Stimulated activated memory B cell treated with anti-CD40 and anti-IgM and Interleukin-4, amounts not matched to agents 10 μg/mL and 1 μg/mL and 100 μg/mL, for 72 hours (primary cell): ENCODE data around the gene CRTC3.
"Not testable (repeated sequence)": the region's sequence is repeated elsewhere in the genome, so short reads cannot be mapped to it uniquely, and the experiment has no call there.

ENCODE experiments used
- ATAC-seq: fragments of 150-1000 bp; cut with Tn5 transposase; 2 replicates; pipeline ENCODE4 v1.10.0; 2021
- H3K27ac Mint-ChIP-seq: one replicate; pipeline ENCODE4 v1.8.0; 2022; ENCODE audit warnings: mild to moderate bottlenecking, mixed read lengths
- H3K27me3 Mint-ChIP-seq: one replicate; pipeline ENCODE4 v1.8.0; 2022; ENCODE audit warnings: mixed read lengths
- H3K36me3 Mint-ChIP-seq: one replicate; pipeline ENCODE4 v1.8.0; 2022; ENCODE audit warnings: mixed read lengths
- H3K4me1 Mint-ChIP-seq: one replicate; pipeline ENCODE4 v1.8.0; 2022; ENCODE audit warnings: mixed read lengths
- H3K4me3 Mint-ChIP-seq: one replicate; pipeline ENCODE4 v1.8.0; 2022; ENCODE audit warnings: mild to moderate bottlenecking, moderate library complexity, mixed read lengths
- H3K9me3 Mint-ChIP-seq: one replicate; pipeline ENCODE4 v1.8.0; 2022; ENCODE audit warnings: mixed read lengths

CRTC3 gene

DNA sequence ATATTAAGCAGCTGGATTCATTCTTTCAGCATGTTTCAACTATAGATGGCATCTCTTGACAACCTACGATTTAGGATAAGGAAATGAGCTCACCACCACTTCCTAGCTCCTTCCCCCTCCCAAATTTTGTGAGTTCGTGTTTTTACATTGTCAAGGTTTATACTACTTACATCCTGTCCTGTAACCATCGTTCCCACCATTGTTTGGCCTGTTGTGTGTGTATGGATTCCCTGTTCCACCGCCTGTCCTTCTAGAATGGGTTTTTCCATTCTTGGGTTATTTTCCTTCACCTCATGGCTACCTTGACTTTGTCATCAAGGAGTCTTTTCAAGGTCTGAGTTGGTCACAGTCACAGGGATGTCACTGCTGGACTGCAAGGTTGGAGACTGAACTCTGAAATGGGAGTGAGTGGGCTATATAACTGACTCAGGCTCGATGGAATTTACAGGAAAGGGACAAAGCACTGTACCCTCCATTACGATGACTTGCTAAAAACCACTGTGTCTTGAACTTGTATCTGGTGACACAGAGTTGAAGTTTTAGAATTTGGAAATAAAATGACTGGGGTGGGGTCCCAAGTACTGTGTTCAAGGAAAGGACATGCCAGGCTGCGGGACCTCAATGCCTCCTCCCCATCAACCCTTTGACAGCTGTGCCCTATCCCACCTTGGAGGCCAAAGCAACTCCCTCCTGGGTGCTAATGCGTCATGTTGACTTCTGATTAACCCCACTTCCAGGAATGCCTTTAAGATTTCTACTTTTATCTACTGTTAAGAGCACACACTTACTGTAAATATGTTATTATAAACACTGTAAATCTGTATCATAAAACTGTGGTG, 120.6 kb downstream of the CRTC3 start:
- H3K27ac Mint-ChIP-seq: no peak overlapping the region
- no peak for ATAC-seq

DNA sequence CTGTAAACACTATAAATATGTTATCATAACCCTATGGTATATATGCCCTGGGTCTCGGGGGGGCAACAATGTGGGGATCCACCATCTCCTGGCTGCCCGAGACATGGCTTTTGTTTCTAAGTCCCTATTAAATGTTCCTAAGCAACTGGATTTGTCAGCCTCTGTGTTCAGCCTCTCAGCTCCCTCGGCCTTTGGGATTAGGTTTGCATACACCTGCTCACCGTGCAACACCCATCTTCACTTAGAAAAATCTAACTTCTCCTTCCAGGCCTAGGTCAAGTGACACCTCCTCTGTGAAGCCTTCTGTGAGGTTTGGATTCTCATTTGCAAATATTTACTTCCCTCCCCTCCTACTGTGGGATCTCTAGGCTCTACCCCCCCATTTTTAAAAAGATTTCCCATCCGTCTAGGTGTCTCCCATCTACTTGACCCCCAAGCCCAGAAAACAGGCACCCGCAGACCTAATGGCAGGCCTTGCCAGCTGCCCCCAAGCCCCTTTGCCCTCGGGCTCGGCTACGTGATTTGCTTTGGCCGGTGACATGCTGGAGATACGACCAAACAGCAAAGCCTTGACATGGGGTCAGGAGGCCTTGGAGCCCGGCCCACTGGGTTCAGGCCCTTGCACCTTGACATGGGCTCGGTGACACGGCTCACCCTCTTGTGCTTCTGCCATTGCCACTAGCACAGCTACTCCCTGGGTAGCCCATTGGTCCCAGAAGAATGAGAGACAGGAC, 121.4 kb downstream of the CRTC3 start:
- Mint-ChIP-seq H3K4me1 (peaks cover 25% of the 10 kb centered on the region), H3K36me3 (no peaks in the 10 kb centered on the region), H3K4me3 (no peak overlapping the region), H3K27ac (no peak overlapping the region), H3K9me3 (no peaks in the 10 kb centered on the region), H3K27me3 (peaks cover 47% of the 10 kb centered on the region)
- ATAC-seq: no peak

More for the DNA sequence above, 120.6 kb downstream of the CRTC3 start:
- Mint-ChIP-seq H3K4me3 (no peak overlapping the region), H3K27me3 (peaks cover 40% of the 10 kb centered on the region), H3K36me3 (no peaks in the 10 kb centered on the region), H3K9me3 (no peaks in the 10 kb centered on the region), H3K4me1 (peaks cover 23% of the 10 kb centered on the region)

DNA sequence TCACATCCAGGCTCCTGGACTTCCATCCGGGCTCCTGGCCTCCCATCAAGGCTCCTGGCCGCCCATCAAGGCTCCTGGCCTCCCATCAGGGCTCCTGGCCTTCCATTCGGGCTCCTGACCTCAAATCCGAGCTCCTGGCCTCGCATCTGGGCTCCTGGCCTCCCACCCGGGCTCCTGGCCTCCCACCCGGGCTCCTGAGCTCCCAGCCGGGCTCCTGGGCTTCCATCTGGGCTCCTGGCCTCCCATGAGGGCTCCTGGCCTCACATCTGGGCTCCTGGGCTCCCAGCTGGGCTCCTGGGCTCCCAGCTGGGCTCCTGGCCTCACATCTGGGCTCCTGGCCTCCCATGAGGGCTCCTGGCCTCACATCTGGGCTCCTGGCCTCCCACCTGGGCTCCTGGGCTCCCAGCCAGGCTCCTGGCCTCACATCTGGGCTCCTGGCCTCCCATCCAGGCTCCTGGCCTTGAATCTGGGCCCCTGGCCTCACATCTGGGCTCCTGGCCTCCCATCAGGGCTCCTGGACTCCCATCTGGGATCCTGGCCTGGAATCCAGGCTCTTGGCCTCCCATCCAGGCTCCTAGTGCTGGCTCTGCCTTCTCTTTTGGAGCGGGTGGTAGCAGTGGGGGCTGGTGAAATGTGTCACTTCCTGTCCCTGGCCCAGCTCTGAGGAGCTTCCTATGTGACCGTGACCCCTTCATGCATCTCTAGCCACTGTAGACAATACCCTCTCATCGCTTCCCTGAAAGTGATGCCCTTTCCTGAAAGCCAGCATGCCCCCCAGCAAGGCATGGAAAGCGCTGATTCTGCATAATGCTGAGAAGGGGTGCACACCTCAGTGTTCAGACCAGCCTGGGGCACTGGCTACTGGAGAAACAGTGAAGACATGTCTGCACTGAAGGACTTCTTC, 124.8 kb downstream of the CRTC3 start:
- no peak for ATAC-seq
- Mint-ChIP-seq H3K4me1 (peaks cover 49% of the 10 kb centered on the region), H3K36me3 (no peaks in the 10 kb centered on the region), H3K4me3 (no peak overlapping the region), H3K9me3 (no peaks in the 10 kb centered on the region), H3K27ac (no peak overlapping the region), H3K27me3 (peaks cover 68% of the 10 kb centered on the region)

DNA sequence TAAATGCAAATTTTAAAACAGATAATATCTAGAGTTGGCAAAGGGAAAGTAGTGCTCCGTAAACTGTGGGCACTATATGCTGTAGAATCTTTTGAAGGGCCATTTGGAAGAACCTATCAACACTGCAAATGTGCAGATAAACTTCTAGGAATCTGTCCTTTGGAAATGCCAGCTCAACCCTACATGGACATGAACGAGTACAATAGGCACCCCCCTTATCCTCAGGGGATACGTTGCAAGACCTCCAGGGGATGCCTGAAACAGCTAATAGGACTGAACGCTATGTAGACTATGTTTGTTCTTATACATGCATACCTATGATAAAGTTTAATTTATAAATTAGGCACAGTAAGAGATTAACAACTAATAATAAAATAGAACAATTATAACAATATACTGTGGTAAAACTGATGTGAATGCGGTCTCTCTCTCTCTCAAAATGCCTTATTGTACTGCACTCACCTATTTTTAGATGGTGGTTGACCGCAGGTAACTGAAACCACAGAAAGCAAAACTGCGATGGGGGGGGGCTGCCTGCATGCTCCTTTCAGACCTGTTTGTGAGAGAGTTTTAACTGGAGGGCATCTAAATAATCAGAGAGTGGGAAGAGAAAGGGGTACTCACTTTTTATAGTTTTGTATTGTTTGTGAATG, 127.9 kb downstream of the CRTC3 start:
- Mint-ChIP-seq H3K27me3 (peaks cover 77% of the 10 kb centered on the region), H3K4me1 (peaks cover 70% of the 10 kb centered on the region), H3K4me3 (peak overlapping the region; percentile 43), H3K27ac (peak overlapping the region; percentile 40)
- H3K9me3 Mint-ChIP-seq, H3K36me3 Mint-ChIP-seq: not testable (repeated sequence)
- peak; percentile 67 for ATAC-seq

- Mint-ChIP-seq H3K4me1 (peaks cover 81% of the 10 kb centered on the region), H3K27ac (peak overlapping the region; percentile 79), H3K4me3 (peak overlapping the region; percentile 7), H3K9me3 (no peaks in the 10 kb centered on the region), H3K27me3 (peaks cover 78% of the 10 kb centered on the region), H3K36me3 (no peaks in the 10 kb centered on the region)
- no peak for ATAC-seq
These were observed 129.8 kb downstream of the CRTC3 start for GRCh38 chr15:90659481-90659880.

DNA sequence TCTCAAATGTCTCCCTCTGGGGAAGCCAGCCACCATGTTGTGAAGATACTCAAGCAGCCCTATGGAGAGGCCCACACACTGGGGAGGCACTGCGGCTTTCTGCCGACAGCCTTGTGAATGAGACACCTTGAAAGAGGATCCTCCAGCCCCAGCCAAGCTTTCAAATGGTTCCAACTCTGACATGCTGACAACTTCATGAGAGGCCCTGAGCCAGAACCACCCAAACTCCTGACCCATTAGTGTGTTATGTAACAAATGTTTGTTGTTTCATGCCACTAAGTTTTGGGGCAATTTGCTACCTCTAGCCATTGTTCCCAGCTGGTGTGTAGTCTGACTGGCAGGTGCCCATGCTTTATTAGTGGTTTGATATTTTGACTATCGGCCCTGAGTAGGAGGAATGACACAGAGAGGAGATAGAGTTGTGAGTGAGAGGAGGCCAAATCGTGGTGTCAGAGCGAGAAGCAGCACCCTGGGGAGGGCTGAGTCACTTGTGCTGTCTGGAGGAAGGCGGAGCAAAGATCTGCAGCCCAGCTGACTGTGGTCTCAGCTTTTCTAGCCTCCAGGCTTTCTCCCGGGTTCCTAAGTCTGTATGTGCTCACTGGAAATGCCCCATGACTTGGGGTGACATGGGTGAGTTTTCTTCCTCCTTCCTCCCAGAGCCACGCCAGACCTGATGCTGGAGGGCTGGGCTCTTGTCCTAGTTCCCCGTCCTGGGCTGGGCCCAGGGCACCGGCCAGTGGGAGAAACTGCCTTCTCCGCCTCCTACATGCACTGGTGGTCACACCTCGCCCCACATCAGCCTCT, 130.7 kb downstream of the CRTC3 start:
- peak; percentile 93 for ATAC-seq
- Mint-ChIP-seq H3K27ac (peak overlapping the region; percentile 79), H3K9me3 (no peaks in the 10 kb centered on the region), H3K36me3 (no peaks in the 10 kb centered on the region), H3K4me3 (peak overlapping the region; percentile 67), H3K4me1 (peaks cover 79% of the 10 kb centered on the region), H3K27me3 (peaks cover 72% of the 10 kb centered on the region)

DNA sequence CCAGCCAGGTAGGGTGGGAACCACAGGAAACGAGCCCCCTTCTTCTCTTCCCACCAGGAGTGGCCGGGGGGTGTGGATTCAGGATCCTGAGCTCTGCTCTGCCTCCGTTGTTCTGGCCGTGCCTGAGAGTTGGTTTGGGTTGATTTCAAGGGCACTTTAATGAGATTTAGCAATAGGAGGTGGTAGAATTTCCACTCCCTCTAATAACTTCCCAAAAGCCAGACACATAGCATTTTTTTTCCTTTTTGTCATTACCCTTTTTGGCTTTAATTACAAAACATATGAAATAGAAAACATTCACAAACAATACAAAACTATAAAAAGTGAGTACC, 131.2 kb downstream of the CRTC3 start:
- H3K27ac Mint-ChIP-seq: peak overlapping the region; percentile 79
- H3K36me3 Mint-ChIP-seq, ATAC-seq, H3K9me3 Mint-ChIP-seq: not testable (repeated sequence)
- H3K4me3 Mint-ChIP-seq: peak overlapping the region; percentile 67
- H3K4me1 Mint-ChIP-seq: peaks cover 83% of the 10 kb centered on the region
- peaks cover 67% of the 10 kb centered on the region for H3K27me3 Mint-ChIP-seq

DNA sequence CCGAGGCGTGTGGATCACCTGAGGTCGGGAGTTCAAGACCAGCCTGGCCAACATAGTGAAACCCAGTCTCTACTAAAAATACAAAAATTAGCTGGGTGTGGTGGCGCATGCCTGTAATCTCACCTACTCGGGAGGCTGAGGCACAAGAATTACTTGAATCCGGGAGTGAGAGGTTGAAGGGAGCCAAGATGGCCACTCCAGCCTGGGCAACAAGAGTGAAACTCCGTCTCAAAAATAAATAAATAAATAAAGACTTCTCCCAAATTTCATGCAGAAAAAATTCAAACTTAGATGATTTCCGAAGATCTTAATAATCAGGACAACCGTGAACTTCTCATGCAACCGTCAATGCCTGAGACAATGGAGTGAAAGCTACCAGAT, 134.3 kb downstream of the CRTC3 start:
- peaks cover 49% of the 10 kb centered on the region for H3K27me3 Mint-ChIP-seq
- peaks cover 68% of the 10 kb centered on the region for H3K4me1 Mint-ChIP-seq
- not testable (repeated sequence) for ATAC-seq, H3K9me3 Mint-ChIP-seq, H3K36me3 Mint-ChIP-seq
- peak overlapping the region; percentile 96 for H3K27ac Mint-ChIP-seq
- peak overlapping the region; percentile 83 for H3K4me3 Mint-ChIP-seq

GRCh38 chr15:90664650-90665287, 135.0 kb downstream of the CRTC3 start:
- H3K4me1 Mint-ChIP-seq: peaks cover 61% of the 10 kb centered on the region
- no peaks in the 10 kb centered on the region for H3K36me3 Mint-ChIP-seq
- peak overlapping the region; percentile 96 for H3K27ac Mint-ChIP-seq
- peak overlapping the region; percentile 83 for H3K4me3 Mint-ChIP-seq
- H3K9me3 Mint-ChIP-seq: no peaks in the 10 kb centered on the region
- peak; percentile 2 for ATAC-seq
- H3K27me3 Mint-ChIP-seq: peaks cover 42% of the 10 kb centered on the region

DNA sequence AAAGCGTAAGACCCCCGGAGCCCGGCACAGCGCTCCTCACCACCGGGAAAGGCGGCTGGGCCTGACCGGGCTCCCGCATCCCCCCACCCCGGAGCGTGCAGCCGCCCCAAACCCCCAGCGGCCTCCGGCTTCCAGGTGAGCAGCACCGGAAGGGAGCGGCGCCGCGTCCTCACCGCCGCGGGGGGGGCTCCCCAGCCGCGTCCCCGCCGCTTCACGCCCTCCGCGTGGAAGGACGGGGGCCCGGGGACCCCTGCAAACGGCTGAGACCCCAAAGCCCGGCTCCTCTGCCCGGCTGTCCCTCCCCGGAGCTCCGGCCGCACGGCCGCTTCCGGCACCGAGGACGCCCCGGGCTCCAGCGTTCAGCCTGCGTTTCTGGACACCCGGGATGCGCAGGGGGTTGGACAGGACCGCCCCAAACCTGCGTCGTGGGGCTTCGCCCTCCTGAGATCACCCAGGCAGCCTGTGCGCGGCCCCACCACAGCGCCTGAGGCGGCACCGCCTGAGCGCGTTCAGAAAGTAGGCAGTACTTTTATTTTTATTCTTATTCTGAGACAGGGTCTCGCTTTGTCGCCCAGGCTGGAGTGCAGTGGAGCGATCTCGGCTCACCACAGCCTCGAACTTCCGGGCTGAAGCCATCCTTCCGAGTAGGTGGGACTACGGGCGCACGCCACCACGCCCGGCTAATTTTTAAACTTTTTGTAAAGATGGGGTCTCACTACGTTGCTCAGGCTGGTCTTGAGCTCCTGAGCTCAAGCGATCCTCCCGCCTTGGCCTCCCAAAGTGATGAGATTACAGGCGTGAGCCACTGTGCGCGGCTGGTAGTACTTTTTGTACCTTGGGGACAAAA, 135.8 kb downstream of the CRTC3 start:
- Mint-ChIP-seq H3K4me3 (peak overlapping the region; percentile 89), H3K9me3 (no peaks in the 10 kb centered on the region), H3K4me1 (peaks cover 54% of the 10 kb centered on the region), H3K27me3 (peaks cover 39% of the 10 kb centered on the region), H3K36me3 (no peaks in the 10 kb centered on the region), H3K27ac (peak overlapping the region; percentile 96)
- peak; percentile 89 for ATAC-seq

GRCh38 chr15:90666135-90666909, 136.6 kb downstream of the CRTC3 start:
- no peaks in the 10 kb centered on the region for H3K36me3 Mint-ChIP-seq
- H3K4me1 Mint-ChIP-seq: peaks cover 46% of the 10 kb centered on the region
- H3K27me3 Mint-ChIP-seq: peaks cover 44% of the 10 kb centered on the region
- H3K9me3 Mint-ChIP-seq: no peaks in the 10 kb centered on the region
- ATAC-seq: no peak
- peak overlapping the region; percentile 96 for H3K27ac Mint-ChIP-seq
- H3K4me3 Mint-ChIP-seq: peak overlapping the region; percentile 89

- Mint-ChIP-seq H3K4me3 (peak overlapping the region; percentile 17), H3K9me3 (no peaks in the 10 kb centered on the region), H3K4me1 (peaks cover 37% of the 10 kb centered on the region), H3K27ac (peak overlapping the region; percentile 65), H3K27me3 (peaks cover 42% of the 10 kb centered on the region), H3K36me3 (no peaks in the 10 kb centered on the region)
- ATAC-seq: no peak
These were observed 137.5 kb downstream of the CRTC3 start for GRCh38 chr15:90667073-90667754.
